H4 (cell line): Measurements from ENCODE around the gene OR2M2. TPM values are rescaled to one million over a fixed set of nuclear protein-coding genes. Genes with fewer than 3 reads are reported as not detected.

Experiments
- DNase-seq: peaks from one replicate; pipeline ENCODE4 v3.0.0-alpha.2; 2015; ENCODE audit warnings: low spot score
- total RNA-seq: library from RNA; depleted of rRNA; stranded (reverse); fragments of >200 nt; shearing (Covaris generic); gene quantifications from 2 replicates; pipeline ENCODE4 v1.2.3, GENCODE V29; 2014; rRNA removed

The OR2M2 gene
- total RNA-seq = not detected in 2 replicates

- DNase-seq = no peak
Measured at GRCh38 chr1:248174521-248174920, at the start of gene OR2M2. OR2M2 (plus strand) TSS chr1:248174821; CDS start chr1:248179986, 5,165 bp downstream.

GRCh38 chr1:248127653-248128052 is 47.0 kb upstream of the OR2M2 start:
- DNase-seq = no peak

GRCh38 chr1:248136811-248137210 is 37.8 kb upstream of the OR2M2 start:
- no peak for DNase-seq

- DNase-seq = no peak
Measured at GRCh38 chr1:248140846-248141245, 33.8 kb upstream of the OR2M2 start.

- DNase-seq = no peak
Measured at GRCh38 chr1:248143311-248143710, 31.3 kb upstream of the OR2M2 start.

- DNase-seq = no peak
Measured at GRCh38 chr1:248144513-248145198, 30.0 kb upstream of the OR2M2 start, which contains the start of gene OR2M5. OR2M5 (plus strand) TSS chr1:248145148; CDS start chr1:248145148, 0 bp downstream.

GRCh38 chr1:248152056-248152827 is 22.4 kb upstream of the OR2M2 start:
- DNase-seq = no peak

GRCh38 chr1:248155927-248156326 is 18.7 kb upstream of the OR2M2 start:
- DNase-seq = no peak

- DNase-seq = no peak
Measured at GRCh38 chr1:248158758-248159157, 15.9 kb upstream of the OR2M2 start.

- DNase-seq = no peak
Measured at GRCh38 chr1:248164031-248164430, 10.6 kb upstream of the OR2M2 start.

GRCh38 chr1:248165186-248165585 is 9.4 kb upstream of the OR2M2 start:
- peak; percentile 10 for DNase-seq

GRCh38 chr1:248183996-248184395 is 9.4 kb downstream of the OR2M2 start:
- DNase-seq = no peak

- no peak for DNase-seq
Measured at GRCh38 chr1:248187363-248187762, 12.7 kb downstream of the OR2M2 start.

GRCh38 chr1:248189026-248189425 is 14.4 kb downstream of the OR2M2 start:
- no peak for DNase-seq

GRCh38 chr1:248194117-248194516 is 19.5 kb downstream of the OR2M2 start:
- DNase-seq = no peak

- DNase-seq = no peak
Measured at GRCh38 chr1:248196965-248197364, 22.3 kb downstream of the OR2M2 start, which contains the start of gene OR2M3. OR2M3 (plus strand) TSS chr1:248197265; CDS start chr1:248203068, 5,803 bp downstream.

- DNase-seq = no peak
Measured at GRCh38 chr1:248215880-248216279, 41.3 kb downstream of the OR2M2 start.

GRCh38 chr1:248225537-248225936 is 50.9 kb downstream of the OR2M2 start:
- DNase-seq = no peak

GRCh38 chr1:248229360-248229908 is 54.8 kb downstream of the OR2M2 start:
- no peak for DNase-seq
